DND-41 (cell line): Measurements from ENCODE around the gene LYPD6B.

Source experiments
- EZH2 ChIP-seq: IDR thresholded peaks from 3 replicates; pipeline ENCODE4 v1.6.1; 2012; ENCODE audit warnings: borderline replicate concordance, low read depth, mild to moderate bottlenecking, moderate library complexity, low read length, inconsistent platforms; ENCODE audit not compliant: severe bottlenecking
- TF ChIP-seq, protein P1 (sequence below): IDR thresholded peaks from 2 replicates; pipeline ENCODE4 v1.5.1; 2012; ENCODE audit warnings: borderline replicate concordance, low read length, moderate library complexity, mild to moderate bottlenecking; ENCODE audit not compliant: poor library complexity, severe bottlenecking; ENCODE audit errors: extremely low read depth

DNA sequence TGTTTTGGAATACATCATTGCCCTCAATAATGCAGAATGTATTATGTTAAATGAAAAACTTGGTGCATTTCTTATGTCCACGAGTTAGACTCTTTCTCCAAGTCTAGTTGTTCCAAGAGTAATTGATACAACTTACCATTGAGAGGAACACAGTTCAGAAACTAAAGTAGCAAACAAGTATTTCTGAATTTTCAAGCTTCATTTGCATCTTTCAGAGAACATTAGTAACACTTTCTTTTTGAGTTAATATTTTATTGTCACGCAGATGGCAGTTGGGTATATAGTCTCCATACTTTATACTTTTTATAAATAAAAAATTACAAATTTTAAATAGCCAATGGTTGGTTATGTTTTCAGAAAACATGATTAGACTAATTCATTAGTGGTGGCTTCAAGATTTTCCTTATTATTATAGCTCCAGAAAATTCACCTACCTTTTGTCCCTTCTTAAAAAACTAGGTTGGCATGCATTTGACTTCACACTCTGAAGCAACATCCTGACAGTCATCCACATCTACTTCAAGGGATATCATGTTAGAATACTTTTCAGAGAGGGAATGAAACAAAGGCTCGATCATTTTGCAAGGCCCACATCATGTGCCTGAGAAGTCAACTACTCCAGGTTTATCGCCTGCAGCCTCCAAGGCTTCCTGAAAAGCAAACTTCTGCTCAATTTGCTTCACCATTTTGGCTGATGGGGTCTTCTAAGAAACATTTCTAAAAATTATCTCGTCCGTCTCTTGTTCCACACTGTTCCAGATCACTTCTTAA is 29.9 kb downstream of the LYPD6B start:
- TF ChIP-seq, protein P1, sequence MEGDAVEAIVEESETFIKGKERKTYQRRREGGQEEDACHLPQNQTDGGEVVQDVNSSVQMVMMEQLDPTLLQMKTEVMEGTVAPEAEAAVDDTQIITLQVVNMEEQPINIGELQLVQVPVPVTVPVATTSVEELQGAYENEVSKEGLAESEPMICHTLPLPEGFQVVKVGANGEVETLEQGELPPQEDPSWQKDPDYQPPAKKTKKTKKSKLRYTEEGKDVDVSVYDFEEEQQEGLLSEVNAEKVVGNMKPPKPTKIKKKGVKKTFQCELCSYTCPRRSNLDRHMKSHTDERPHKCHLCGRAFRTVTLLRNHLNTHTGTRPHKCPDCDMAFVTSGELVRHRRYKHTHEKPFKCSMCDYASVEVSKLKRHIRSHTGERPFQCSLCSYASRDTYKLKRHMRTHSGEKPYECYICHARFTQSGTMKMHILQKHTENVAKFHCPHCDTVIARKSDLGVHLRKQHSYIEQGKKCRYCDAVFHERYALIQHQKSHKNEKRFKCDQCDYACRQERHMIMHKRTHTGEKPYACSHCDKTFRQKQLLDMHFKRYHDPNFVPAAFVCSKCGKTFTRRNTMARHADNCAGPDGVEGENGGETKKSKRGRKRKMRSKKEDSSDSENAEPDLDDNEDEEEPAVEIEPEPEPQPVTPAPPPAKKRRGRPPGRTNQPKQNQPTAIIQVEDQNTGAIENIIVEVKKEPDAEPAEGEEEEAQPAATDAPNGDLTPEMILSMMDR, result no peak
- no peak for TF ChIP-seq EZH2
